Measurements from ENCODE around the gene SMCO2.

Gene SMCO2

GRCh38 chr12:27437839-27438238, 8.7 kb upstream of the SMCO2 start:
- Histone ChIP-seq H3K9me3 (replicated peaks; ENCODE audit: insufficient read depth, low read length) (no peaks in the 10 kb centered on the region), H4K20me1 (ENCODE audit: insufficient read depth, low read length) (no peaks in the 10 kb centered on the region), H3F3A (ENCODE audit: insufficient read depth, low read length) (no peaks in the 10 kb centered on the region), H3K4me2 (ENCODE audit: low read depth, low read length) (no peak overlapping the region), H3K9me2 (replicated peaks; ENCODE audit: insufficient read depth, low read length) (no peaks in the 10 kb centered on the region), H3K36me3 (replicated peaks; ENCODE audit: insufficient read depth, low read length) (no peaks in the 10 kb centered on the region), H3K9ac (ENCODE audit: low read length) (no peak overlapping the region), H3K79me2 (ENCODE audit: low read length) (no peaks in the 10 kb centered on the region), H3K4me3 (ENCODE audit: low read length) (no peak overlapping the region), H3K27ac (ENCODE audit: low read length) (no peak overlapping the region), H3K4me1 (ENCODE audit: low read length) (peaks cover 18% of the 10 kb centered on the region), H2AFZ (ENCODE audit: low read length) (no peak overlapping the region), H3K27me3 (replicated peaks; ENCODE audit: insufficient read depth, low read length) (no peaks in the 10 kb centered on the region)
- TF ChIP-seq EZH2 (optimal IDR thresholded peaks at IDR 0.05; ENCODE audit: low read depth, low read length) (no peak), EZH2phosphoT487 (IDR thresholded peaks at IDR 0.05; ENCODE audit: low read length) (no peak), CTCF (IDR thresholded peaks at IDR 0.05; ENCODE audit: low read length) (no peak)
- no peak for DNase-seq

DNA sequence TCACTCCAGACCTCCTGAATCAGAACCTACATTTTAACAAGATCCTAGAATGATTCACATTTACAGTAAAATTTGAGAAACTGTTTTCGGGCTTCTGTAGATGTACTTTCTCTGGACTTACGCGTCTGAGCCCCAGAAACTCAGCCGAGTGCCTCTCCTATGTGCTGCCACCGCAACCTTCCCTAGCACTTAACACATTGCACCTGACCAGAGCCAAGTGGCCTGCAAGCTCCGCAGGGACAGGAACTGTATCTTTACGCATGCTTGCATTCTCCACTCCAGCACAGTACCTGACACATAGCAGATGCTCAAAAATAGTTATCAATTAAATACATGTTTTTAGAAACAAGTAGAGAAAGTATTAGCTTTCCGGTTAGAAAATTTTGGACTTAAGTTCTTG, 1.2 kb downstream of the SMCO2 start:
- no peaks in the 10 kb centered on the region for H4K20me1 ChIP-seq (ENCODE audit: insufficient read depth, low read length)

DNA sequence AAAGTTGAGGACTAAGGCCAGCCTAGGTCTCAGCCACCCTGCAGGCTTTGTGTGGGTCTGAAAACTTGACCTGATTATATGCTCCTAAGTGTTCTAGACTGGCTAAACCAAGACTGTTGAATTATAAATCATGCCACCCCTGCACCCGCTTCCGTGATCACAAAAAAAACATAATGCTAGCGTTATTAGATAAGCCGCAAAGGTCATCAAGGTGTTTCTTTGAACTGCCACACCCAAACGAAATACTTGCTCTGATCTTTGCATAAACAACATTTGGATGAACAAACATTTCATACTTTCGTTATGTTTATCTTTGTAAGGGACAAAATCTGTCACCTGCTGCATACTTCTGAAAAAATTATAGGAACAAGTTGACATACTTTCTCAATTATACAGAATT, 2.5 kb downstream of the SMCO2 start:
- TF ChIP-seq EZH2 (optimal IDR thresholded peaks at IDR 0.05; ENCODE audit: low read depth, low read length), result no peak
- no peak for TF ChIP-seq EZH2phosphoT487 (IDR thresholded peaks at IDR 0.05; ENCODE audit: low read length)
- TF ChIP-seq CTCF (IDR thresholded peaks at IDR 0.05; ENCODE audit: low read length), result no peak
- Histone ChIP-seq H3K4me2 (ENCODE audit: low read depth, low read length) (no peak overlapping the region), H3K9ac (ENCODE audit: low read length) (no peak overlapping the region), H3K4me1 (ENCODE audit: low read length) (no peaks in the 10 kb centered on the region), H3K36me3 (replicated peaks; ENCODE audit: insufficient read depth, low read length) (no peaks in the 10 kb centered on the region), H3K9me3 (replicated peaks; ENCODE audit: insufficient read depth, low read length) (no peaks in the 10 kb centered on the region), H3K27ac (ENCODE audit: low read length) (no peak overlapping the region), H3K9me2 (replicated peaks; ENCODE audit: insufficient read depth, low read length) (no peaks in the 10 kb centered on the region), H3K4me3 (ENCODE audit: low read length) (no peak overlapping the region), H3K27me3 (replicated peaks; ENCODE audit: insufficient read depth, low read length) (no peaks in the 10 kb centered on the region), H4K20me1 (ENCODE audit: insufficient read depth, low read length) (no peaks in the 10 kb centered on the region), H2AFZ (ENCODE audit: low read length) (no peak overlapping the region), H3F3A (ENCODE audit: insufficient read depth, low read length) (no peaks in the 10 kb centered on the region), H3K79me2 (ENCODE audit: low read length) (no peaks in the 10 kb centered on the region)
- no peak for DNase-seq

More for the DNA sequence above, 1.2 kb downstream of the SMCO2 start:
- H3K9ac ChIP-seq (ENCODE audit: low read length), result no peak overlapping the region
- H3K4me1 ChIP-seq (ENCODE audit: low read length), result no peaks in the 10 kb centered on the region
- no peaks in the 10 kb centered on the region for H3K27me3 ChIP-seq (replicated peaks; ENCODE audit: insufficient read depth, low read length)
- no peak overlapping the region for H2AFZ ChIP-seq (ENCODE audit: low read length)
- H3F3A ChIP-seq (ENCODE audit: insufficient read depth, low read length), result no peaks in the 10 kb centered on the region
- no peaks in the 10 kb centered on the region for H3K9me2 ChIP-seq (replicated peaks; ENCODE audit: insufficient read depth, low read length)
- H3K36me3 ChIP-seq (replicated peaks; ENCODE audit: insufficient read depth, low read length), result no peaks in the 10 kb centered on the region
- no peaks in the 10 kb centered on the region for H3K9me3 ChIP-seq (replicated peaks; ENCODE audit: insufficient read depth, low read length)
- DNase-seq, result no peak
- no peak overlapping the region for H3K4me2 ChIP-seq (ENCODE audit: low read depth, low read length)
- H3K27ac ChIP-seq (ENCODE audit: low read length), result no peak overlapping the region
- no peak overlapping the region for H3K4me3 ChIP-seq (ENCODE audit: low read length)
- TF ChIP-seq EZH2phosphoT487 (IDR thresholded peaks at IDR 0.05; ENCODE audit: low read length) (no peak), CTCF (IDR thresholded peaks at IDR 0.05; ENCODE audit: low read length) (no peak)
- H3K79me2 ChIP-seq (ENCODE audit: low read length), result no peaks in the 10 kb centered on the region

Measured in MM.1S (cell line).